Nucleus accumbens (tissue), 56 donors: ENCODE data around the gene LMF1.
A peak's percentile ranks its signal among the peaks of the same experiment; 100 is the strongest.

Source experiments
- DNase-seq, 56 donors: peaks; one replicate each; lab custom pipeline; 2025; lab: John Stamatoyannopoulos, UW

The LMF1 gene

DNA sequence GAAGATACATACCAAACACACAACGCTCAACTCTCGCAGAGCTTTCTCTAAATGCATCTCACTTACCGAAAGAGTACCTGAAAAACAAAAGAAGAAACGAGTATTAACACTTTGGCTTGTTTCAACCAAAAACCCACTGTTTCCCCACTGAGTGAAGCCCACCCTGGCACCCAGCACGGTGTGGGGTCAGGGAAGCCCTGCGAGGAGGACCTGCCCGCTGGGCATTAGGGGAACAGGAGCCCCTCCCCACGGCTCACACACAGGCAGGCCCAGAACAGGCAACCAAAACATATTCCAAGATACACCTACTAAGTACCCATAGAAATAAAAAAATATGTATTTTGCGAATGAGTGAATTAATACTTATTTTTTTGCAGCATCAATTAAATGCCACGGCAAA, 36.6 kb downstream of the LMF1 start:
- DNase-seq, result no peak

DNA sequence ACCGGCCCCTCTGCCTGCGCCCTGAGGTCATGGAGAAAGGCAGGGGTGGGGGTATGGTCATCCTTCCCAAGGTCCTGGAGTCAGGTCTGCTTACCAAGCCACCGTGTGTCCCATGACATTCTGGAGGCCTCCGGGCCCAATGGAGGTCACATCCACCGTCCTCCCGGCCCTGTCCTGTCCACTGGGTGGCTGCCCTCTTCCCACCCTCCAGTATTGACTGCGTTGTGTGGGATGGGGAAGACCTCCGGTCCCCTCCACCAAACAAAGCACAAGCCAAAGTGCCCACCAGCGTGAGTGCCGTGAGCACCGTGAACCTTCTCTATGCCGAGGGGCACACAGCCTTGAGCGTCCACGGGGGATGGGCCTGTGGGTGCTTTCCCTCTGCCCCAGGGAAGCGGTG, 37.2 kb downstream of the LMF1 start:
- no peak for DNase-seq

DNA sequence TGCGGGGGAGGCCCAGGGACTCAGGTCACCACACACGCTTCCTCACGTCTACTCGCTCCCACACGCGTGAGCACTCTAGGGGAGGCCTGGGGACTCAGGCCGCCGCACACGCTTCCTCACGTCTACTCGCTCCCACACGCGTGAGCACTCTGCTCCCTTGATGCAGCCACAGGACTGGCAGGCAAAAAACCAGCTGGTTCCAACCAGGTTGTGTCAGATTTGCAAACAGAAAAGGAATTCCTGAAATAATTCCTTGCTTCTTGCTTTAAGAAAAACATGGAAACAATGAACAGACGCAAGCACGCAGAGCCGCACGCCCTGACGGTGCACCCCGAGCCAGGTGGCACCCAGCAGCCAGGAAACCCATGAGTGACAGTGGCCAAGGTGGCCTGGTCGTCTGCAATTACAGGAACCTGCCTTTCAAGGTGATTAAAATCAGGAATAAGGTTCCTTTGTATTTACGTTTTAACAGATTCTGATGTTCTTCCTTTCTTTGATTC, 37.9 kb downstream of the LMF1 start:
- DNase-seq, result no peak

DNA sequence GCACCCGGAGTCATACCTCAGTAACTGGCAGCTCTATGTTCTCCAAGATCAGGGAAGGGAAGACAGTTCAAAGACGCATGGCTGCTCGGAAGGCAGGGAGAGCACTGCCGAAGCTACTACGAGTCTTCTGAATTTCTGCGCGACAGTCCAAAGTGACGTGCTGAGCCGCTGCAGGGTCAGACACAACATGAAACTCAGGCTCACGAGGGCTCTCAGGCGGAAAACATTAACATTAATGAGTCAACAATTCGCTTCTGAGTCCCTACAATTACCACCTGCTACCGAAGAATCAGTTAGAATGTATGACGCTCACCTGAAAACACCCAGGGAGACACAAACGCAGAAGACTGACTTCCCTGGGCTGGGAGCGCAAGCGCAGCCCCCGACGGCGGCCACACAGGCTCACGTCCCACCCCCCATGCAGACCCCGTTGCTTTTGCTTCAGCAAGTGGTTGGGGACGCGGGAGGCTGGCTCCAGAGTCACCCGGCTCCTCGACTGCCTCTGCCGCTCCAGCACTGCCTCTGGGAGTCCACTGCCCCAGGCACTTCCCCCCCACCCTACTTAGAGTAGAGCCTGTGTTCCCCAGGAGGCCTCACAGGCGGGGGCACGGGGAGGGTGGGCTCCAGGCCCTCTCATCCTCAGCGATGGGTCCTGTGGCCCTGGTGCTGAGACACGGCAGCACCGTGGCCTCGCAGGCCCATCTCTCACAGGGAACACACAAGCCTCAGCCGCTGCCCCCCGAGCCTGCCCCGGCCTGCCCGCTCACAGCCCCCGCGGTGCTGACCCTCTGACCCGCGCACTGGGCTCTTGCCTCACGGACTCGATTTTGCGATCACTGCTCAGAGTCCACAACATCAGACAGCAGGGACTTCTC, 38.9 kb downstream of the LMF1 start:
- DNase-seq, result no peak

DNA sequence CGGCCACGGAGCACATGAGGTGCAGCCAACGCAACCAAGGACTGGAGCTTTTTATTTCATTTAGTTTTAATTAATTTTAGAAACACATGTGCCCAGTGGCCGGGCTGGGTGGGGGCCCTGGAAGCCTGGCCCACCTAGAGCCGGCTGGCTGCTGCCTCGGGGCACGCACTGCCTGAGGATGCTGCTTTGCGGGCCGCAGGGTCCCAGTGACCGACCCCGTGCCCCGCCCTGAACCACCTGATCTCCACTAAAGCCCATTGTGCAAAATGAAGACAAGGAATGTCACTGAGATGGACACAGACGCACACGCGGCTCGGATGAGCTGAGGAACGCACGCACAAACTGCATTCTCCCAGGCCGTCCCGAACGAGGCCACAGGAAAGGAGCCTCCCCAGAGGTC, 39.6 kb downstream of the LMF1 start:
- DNase-seq, result no peak

DNA sequence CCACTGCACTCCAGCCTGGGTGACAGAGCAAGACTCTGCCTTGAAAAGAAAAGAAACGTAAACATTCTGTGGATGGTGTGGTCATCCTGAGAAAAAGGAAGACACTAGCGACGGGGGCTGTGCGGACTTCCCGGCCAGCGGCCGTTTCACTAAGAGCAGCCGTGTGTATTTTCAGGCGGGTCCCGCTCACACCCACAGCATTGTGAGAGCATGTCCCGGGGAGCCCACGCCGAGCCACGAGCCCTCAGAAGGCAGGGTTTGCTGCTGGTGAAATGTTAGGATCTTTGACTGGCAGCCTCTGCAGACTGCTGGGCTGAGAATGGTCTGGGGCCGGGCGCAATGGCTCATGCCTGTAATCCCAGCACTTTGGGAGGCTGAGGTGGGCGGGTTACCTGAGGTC, 40.3 kb downstream of the LMF1 start:
- DNase-seq, result no peak

DNA sequence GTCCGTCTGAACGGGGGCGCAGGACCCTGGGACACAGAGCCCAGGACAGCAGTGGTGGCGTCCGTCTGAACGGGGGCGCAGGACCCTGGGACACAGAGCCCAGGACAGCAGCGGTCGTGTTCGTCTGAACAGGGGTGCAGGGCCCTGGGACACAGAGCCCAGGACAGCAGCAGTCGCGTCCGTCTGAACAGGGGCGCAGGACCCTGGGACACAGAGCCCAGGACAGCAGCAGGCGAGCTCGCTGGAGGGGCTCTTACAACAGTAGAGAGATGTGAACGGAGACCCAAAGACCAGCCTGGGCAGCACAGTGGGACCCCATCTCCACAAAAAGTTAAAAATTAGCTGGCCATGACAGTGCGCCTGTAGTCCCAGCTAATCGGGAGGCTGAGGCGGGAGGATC, 40.7 kb downstream of the LMF1 start:
- DNase-seq, result no peak

DNA sequence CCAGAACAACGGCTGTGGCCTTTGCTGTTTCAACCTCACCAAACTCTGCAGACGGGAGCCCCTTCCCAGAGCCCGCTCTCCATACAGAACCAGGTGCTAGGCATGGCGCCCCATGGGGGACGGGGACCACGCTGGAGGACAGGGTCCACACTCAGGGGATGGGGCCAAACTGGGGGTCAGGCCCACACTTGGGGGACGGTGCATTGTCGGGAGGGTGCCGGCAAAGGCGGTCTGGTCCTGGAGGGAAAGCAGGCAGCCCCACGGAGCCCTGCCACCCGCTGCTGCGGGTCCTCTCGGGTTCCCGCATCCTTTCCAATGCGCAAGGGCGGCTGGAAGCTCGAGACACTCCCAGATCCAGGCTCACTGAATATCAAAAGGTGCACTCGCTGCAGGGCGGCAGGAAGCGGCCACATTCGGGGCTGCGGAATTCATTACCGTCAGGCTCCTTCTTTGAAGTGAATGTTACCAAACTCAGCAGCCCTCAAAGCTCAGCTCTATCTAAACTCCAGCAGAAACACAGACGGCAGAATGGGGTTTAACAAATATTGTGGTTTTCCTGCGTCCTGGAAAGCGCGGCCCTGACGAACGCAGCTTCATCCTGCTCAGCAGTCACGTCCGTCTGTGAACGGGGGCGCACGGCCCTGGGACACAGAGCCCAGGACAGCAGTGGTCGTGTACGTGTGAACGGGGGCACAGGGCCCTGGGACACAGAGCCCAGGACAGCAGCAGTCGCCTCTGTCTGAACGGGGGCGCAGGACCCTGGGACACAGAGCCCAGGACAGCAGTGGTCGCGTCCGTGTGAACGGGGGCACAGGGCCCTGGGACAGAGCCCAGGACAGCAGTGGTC, 41.3 kb downstream of the LMF1 start:
- no peak for DNase-seq

DNA sequence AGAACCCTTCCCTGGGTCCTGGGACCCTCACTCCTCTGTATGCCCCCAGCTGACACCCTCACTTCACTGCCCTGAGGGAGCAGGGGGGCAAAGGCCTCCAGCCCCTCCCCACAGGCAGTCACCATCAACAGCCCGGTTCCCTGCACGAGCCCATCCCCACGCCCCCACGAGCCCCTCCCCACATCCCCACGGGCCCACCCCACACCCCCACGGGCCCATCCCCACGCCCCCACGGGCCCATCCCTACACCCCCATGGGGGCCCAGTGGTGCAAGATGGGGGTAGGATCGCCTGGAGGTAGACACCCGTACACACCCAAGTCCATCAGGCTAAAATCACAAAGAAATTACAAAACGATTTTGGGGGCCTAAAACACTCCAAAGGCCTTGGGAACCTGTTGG, 42.3 kb downstream of the LMF1 start:
- no peak for DNase-seq

DNA sequence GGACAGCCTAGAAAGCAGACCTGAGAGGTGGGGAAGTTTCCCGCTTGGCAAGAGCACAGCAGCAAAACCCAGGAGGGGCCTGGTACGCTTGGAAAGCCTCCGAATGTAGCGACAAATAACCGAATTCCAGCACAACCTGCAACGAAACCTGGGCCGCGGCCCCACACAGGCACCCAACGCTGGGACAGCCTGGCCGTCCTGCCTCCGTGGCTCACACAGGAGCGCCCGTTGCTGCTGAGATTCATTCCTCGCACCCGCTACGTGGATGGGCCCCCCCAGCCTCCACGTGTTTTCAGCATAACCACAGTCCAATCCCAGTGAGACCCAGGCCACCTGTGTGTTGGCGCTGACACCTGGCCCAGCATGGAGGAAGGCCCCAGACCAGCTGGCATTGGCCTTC, 42.9 kb downstream of the LMF1 start:
- DNase-seq, result no peak

DNA sequence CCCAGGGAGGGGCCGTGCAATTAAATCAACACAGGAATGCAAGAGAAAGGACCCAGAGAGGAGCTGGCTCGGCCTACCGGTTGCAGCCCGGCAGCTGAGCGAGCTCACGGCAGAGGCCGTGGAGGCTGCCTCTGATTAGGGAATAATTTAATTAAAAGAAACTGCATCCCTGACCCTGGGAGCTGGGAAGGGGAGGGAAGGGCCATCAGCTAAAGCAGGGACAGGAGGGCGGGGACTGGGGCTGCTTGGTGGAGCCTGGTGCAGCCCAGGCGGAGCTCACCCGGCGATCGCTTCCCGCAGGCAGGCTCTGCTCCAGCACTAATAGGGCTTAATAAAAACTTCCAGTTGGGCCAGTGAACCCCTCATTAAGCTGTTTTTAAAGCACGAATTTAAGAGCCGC, 43.4 kb downstream of the LMF1 start:
- no peak for DNase-seq

DNA sequence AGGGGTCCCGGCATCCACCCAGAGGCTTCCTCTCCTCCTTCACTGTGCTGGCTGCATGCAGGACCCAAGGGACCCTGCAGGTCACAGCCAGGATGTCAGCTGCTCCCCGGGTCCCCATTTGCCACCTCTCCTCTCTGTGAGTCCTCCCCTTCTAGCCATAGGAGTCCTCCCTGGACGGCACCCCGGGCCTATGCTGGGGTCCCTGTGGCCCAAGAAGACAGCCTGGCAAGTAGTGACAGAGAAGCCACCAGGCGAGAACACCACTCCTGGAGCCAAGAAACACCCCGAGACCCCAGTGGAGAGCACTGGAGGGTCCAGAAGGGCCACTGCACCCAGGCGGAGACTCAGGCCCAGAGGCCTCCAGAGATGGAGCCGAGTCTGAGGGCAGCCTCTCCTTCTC, 44.1 kb downstream of the LMF1 start:
- no peak for DNase-seq

DNA sequence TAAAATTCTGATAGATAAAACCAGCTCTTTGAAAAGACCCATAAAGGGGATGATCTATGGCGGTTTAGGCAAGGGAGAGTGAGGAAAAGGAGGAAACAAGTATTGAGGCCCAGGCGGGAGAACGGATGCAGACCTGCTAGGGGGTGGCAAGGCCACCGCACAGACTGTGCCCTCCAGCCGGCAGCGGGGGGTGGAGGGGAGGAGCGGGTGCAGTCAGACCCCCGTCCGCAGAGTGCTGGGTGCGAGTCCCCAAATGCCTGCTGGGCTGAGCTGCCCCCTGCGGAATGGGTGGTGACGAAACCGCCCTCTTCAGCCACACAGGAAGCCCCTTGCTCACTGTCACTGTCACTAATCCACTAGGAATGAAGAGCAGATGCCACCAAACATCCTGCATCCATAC, 46.0 kb downstream of the LMF1 start:
- DNase-seq, result no peak

DNA sequence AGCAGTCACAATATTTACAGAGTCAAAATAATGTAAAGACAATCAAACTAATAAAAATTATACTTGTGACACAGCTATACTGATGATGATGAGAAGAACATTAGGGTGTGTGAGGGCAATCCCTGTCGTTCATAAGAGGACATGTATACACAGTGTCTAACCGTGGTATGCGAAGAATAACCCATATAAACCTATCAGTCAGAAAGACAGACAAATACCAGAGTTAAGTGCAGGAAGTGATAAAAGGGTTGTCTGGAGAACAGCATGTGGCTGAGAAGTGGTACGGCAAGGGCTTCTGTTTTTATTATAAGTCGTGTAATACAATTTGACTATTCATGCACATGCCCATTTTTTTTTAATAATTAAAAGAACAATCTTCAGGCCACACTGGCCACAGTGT, 46.7 kb downstream of the LMF1 start:
- no peak for DNase-seq

DNA sequence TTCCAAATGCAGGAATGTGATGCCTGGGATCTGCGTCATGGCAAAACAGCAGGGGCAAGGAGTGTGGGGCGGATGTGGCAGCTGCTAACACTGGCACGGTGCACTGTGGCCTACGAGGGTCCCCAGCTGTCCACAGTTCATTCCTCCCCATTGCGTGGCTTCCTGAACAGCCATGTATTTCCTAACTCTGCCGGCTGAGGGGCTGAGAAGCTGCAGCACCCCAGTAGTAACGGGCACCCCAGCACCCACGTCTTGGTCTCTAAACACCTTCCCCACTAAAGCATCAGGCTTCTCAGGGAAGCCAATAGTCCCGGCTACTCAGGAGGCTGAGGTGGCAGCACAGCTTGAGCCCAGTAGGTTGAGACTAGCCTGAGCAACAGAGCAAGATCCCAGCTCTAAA, 47.6 kb downstream of the LMF1 start:
- DNase-seq, result no peak

DNA sequence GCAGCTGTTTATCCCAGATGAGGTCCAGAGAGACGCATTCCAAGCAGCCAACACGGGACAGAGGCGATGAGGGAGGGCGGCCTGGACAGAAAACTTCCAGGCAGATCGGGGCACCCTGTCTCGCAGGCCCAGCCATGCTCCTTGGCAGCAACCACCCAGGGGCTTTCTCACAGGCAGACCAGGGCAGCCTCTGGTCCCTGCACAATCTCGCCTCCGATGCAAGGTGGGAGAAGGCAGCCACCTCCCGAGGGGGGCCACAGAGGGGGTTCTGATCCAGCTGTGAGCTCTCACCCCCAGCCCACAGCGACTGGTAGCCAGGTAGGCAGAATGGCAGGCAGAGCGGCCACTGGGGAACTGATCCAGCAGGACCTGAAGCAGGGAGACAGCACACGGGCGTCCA, 48.7 kb downstream of the LMF1 start:
- DNase-seq, result no peak

DNA sequence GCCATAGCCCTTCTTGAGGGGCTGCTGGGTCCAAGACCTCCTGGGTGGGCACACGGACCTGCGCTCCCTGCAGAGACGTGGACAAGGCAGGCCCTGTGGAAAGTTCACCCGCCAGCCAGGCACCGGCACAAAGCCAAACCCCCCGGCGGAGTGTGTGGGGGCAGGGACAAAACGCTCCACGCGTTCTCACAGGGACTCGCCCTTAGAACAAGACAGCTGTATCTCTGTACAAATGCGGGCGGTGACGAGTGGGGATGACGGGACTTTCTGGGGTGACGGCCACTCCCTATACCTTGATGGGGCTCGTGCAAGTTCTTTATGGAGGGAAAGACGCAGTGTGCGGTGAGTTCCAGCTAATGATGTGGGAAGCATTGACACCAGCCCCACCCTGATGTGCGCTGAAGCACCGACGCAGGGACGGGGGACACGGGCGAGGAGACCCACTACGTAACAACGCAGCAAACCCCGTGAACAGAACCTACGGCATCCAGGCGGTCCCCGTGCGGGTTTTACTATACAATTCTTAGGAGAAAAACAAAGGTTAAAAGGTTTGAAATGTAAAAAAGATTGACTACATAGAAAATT, 49.4 kb downstream of the LMF1 start:
- DNase-seq, result peak in 19 of 56 donors; percentile 9 to 58 (median 34)

DNA sequence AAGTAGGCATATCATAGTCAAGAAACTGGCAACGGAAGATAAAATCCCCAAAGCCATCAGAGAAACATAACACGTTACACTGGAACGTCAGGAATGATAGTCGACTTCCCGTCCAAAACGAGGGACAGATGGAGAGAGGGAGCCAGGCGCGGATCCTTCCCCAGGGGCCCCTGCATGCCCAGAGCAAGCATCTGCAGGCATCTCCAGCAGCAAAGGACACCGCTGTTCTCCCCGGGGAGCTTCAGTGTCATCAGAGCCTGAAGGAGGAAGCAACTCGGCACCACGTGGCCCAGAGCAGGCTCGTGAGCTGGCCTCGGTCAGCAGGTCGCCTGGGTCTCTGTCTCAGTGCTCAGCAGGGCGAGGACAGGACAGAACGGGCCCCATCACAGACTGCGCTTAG, 50.1 kb downstream of the LMF1 start:
- DNase-seq, result peak in 33 of 56 donors; percentile 5 to 70 (median 29)

DNA sequence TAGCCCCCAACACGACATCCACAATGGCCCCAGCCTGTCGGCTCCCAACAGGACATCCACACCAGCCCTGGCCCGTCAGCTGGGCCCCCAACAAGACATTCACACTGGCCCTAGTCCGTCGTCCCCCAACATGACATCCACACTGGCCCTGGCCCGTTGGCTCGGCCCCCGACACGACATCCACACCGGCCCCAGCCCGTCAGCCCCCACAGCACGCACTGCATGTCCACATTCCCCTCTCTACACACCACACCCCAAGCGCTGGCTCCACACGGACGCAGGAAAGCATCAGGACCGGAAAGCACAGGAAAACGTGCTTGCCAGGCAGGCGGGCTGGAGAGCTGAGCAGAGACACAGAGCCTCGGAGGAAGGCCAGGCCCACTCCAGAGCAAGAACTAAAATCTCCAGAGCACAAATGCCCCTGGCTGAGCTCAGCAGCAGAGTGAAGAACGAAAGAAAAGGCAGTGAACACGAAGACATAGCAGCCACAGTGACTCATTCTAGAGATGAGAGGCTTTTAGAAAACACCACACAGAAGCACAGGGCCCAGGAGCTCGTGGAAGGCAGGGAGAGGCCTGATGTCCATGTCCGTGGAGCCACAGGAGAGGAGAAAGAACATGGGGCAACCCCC, 50.6 kb downstream of the LMF1 start:
- no peak for DNase-seq

DNA sequence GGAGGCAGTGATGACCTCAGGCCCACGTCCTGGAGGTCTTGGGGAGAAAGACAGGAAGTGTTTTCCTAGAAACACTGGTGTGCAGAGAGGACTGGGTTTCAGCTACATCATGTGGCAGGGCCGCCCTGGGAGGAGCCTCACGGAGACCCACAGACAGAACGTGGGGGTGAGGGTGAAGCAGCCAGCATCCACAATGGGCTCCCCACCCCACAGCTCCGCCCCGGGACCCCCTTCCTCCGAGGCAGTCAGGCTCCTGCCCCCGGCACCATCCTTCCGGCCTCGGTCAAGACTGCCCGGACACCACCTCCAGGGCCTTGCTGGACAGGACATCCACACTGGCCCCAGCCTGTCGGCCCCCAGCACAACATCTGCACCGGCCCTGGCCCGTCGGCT, 51.1 kb downstream of the LMF1 start:
- DNase-seq, result no peak
